ENCODE results near the gene MAD1L1. TPM values are rescaled to one million over a fixed set of nuclear protein-coding genes. Genes with fewer than 3 reads are reported as not detected.

The MAD1L1 gene
- total RNA-seq, 4 donors from 2014 or later = 18.4 to 39.1 (median 25.7) TPM

DNA sequence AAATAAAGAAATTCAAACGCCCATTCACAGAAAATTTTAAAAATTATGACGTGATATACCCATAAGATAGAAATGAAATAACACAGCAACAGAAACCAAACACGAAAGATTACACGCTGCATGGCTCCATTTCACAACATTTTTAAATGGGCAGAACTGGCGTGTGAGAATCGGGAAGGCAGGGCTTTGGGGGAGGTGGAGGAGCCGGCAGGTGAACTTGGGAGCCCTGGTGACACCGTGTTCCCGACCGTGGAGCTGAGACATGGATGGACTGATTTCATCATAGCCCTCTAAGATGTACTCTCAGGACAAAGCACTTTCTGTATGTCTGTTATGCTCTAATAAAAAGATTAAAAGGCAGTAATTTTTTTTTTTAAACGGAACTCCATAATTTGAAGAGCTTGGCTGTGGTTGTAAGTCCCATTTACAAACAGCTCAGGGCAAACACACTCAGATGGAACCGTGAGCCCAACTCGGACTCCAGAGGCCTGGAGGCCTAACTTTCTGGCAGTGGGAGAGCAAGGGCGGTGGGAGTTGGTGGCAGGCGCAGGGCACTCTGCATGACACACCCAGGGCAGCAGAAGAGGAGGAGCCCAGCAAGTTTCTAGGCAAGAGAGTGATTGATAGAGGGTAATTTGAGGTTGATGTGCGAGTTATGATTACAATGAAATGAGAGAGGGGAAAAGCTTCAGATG, 203.4 kb downstream of the MAD1L1 start:
- DNase-seq (ENCODE audit: low spot score) (no peak), ATAC-seq (ENCODE audit: low FRiP score) (no peak)
- TF ChIP-seq, protein P1, sequence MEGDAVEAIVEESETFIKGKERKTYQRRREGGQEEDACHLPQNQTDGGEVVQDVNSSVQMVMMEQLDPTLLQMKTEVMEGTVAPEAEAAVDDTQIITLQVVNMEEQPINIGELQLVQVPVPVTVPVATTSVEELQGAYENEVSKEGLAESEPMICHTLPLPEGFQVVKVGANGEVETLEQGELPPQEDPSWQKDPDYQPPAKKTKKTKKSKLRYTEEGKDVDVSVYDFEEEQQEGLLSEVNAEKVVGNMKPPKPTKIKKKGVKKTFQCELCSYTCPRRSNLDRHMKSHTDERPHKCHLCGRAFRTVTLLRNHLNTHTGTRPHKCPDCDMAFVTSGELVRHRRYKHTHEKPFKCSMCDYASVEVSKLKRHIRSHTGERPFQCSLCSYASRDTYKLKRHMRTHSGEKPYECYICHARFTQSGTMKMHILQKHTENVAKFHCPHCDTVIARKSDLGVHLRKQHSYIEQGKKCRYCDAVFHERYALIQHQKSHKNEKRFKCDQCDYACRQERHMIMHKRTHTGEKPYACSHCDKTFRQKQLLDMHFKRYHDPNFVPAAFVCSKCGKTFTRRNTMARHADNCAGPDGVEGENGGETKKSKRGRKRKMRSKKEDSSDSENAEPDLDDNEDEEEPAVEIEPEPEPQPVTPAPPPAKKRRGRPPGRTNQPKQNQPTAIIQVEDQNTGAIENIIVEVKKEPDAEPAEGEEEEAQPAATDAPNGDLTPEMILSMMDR (IDR thresholded peaks at IDR 0.05) = no peak

DNA sequence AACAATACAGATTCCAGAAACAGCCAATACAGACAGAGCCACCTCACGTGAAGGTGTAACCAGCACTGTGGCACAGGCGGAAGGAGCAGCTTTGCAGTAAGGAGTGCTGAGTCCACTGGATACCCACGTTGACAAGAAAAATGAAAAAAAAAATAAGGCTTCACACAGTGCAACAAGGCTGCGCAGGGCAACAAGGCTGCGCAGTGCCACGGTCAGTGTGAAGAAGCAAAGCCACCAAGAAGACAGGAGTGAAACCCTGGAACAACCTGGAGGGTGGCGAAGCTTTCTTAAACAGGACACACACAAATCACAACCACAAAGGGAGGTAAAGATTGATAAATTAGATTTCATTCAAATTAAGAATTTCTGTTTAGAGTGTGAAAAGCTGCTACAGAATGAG, 204.0 kb downstream of the MAD1L1 start:
- ATAC-seq (ENCODE audit: low FRiP score) (no peak), DNase-seq (ENCODE audit: low spot score) (no peak)
- TF ChIP-seq, protein P1 (IDR thresholded peaks at IDR 0.05) = no peak

DNA sequence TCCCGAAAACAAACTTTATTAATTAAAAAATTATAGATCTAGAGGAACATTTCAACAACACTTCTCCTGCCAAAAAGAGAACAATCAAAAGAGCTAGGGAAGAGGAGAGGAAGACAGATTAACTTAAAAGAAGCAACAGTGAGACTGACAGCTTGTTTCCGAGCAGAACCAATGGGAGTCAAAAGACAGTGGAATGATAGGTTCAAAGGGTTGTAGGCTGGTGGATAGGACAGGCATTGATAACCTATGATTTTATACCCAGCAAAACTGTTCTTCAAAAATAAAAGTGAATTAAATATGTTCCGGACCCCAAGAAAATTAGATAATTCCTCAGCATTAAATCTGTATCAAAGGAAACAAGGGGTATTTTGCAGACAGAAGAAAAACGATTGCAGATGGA, 207.6 kb downstream of the MAD1L1 start:
- DNase-seq (ENCODE audit: low spot score) = no peak
- ATAC-seq (ENCODE audit: low FRiP score) = no peak
- TF ChIP-seq, protein P1 (IDR thresholded peaks at IDR 0.05) = no peak

DNA sequence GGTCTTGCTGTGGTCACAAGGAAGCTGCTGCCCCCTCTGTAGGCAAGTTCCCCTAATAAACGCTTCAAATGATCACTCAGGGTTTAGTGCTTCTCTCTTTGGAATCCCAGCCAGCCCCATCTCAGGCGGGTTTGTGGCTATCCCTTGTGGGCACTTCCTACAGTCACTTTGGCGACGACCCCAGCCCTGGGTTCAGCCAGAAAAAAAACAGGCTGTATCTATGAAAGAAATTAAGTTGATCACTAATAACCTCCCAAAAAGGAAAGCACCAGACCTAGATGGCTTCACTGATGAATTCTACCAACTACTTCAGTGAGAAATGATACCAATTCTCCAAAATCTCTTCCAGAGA, 208.2 kb downstream of the MAD1L1 start:
- ATAC-seq (ENCODE audit: low FRiP score) (no peak), DNase-seq (ENCODE audit: low spot score) (no peak)
- TF ChIP-seq, protein P1 (IDR thresholded peaks at IDR 0.05) = no peak

DNA sequence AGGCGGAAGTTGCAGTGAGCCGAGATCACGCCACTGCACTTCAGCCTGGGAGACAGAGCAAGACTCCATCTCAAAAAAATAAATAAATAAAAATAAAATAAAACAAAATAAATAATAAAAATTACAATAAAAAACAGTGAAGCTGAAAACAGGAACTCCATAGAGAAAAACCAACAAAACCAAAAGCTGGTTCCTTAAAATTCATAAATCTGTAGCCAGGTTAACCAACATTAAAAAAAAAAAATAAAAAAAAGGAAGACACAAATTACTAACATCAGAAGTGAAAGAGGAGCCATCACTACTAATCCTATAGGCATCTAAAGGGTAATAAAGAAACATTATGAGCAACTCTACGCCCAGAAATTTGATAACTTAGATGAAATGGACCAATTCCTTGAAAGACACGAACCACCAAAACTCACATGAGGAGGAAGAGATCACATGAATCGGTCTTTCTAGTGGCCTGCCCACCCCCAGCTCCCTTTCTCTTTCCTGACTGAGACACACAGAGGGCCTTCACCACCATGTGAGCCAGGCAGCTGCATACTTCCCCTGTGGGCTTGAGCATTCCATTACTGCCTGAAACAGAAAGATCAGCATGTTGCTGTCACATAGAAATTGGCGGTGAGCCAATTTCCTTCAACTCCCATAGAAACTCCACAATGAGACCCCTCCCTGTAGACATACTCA, 208.7 kb downstream of the MAD1L1 start:
- TF ChIP-seq, protein P1 (IDR thresholded peaks at IDR 0.05) = no peak
- DNase-seq (ENCODE audit: low spot score) (no peak), ATAC-seq (ENCODE audit: low FRiP score) (no peak)

DNA sequence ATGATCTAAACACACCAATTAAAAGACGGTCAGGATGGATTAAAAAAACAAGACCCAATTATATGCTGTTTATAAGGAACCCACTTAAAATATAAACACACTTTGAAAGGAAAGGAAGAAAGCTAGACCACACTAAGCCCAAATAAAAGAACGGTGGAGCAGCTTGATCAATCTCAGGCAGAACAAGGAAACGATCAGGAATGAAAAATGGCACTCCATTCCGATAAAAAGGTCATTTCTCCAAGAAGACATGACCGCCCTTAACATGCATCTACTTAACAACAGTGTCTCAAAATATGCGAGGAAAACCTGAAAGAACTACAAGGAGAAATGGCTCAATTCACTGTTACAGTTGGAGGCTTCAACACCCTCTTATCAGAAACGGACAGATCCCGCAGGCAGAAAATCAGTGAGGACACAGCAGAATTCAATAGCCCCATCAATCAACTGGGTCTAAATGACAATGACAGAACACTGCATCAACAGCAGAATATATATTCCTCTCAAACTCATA, 210.0 kb downstream of the MAD1L1 start:
- DNase-seq (ENCODE audit: low spot score) = no peak
- TF ChIP-seq, protein P1 (IDR thresholded peaks at IDR 0.05) = no peak
- no peak for ATAC-seq (ENCODE audit: low FRiP score)

DNA sequence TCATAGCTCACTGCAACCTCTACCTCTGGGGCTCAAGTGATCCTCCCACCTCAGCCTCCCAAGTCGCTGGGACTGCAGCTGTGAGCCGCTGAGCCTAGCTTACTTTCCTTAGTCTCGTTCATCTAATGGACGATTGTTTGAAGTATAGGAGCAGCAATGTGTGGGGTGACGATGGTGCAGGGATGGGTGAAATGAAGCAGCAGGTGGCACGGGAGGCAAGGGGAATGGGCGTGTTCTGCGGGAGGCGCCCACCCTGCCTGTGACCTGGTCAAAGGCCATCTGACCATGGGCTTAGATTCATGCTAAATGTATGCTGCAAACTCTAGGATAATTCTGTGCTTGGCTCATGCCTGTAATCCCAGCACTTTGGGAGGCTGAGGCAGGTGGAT, 210.7 kb downstream of the MAD1L1 start:
- TF ChIP-seq, protein P1 (IDR thresholded peaks at IDR 0.05) = no peak
- ATAC-seq (ENCODE audit: low FRiP score) = no peak
- no peak for DNase-seq (ENCODE audit: low spot score)
